Activated CD4-positive, CD25-positive, alpha-beta regulatory T cell treated with anti-CD3 and anti-CD28 coated beads, Interleukin-2, amount 50 U/mL, for 16 hours (primary cell): ENCODE results near the gene SEPTIN10.
"Not testable (repeated sequence)": the region's sequence is repeated elsewhere in the genome, so short reads cannot be mapped to it uniquely, and the experiment has no call there.

Experiments used
- DNase-seq: peaks from one replicate; pipeline ENCODE4 v3.0.0-alpha.2; 2020; ENCODE audit warnings: low read depth, low spot score

Gene SEPTIN10

DNA sequence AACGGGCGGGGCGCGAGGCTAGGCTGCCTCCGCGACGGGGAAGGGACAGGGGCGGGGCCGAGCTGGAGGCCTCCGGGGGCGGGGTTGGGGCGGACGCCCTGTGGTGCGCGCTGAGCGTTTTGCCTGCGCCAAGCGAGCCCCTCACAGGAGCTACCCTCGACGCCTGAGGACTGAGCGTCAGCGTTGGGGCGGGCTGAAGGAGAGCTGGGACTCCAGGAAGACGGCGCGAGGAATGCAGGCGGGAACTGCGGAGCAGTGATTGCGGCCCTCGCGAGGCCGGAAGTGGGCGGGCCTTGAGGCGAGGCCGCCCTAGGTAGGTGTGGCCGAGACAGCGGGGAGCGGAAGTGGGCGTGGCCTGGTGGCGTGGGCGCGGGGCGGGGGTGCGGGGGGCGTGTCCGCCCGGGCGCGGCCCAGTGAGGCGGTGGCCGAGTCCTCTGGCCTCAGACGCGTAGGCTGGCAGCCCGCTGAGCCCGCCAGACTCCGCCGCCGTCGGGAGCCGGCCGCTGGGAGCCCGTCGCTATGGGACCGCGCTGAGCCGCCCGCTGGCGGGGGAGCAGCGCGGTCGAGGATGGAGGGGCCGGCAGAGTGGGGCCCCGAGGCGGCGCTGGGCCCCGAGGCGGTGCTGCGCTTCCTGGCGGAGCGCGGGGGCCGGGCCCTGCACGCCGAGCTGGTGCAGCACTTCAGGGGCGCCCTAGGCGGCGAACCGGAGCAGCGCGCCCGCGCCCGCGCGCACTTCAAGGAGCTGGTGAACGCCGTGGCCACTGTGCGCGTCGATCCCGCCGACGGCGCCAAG lies at the start of gene SEPTIN10, which contains the start of gene SOWAHC:
TSS of gene SEPTIN10 (minus strand) at position 45 of the 793 bp plus-strand sequence. CDS start 139 bp downstream, outside the sequence.
TSS of gene SOWAHC (plus strand) at position 443 of the 793 bp plus-strand sequence. CDS start at position 569, 126 bp downstream.
- peak; percentile 72 for DNase-seq

GRCh38 chr2:109662889-109663288 lies 49.1 kb upstream of the SEPTIN10 start:
- no peak for DNase-seq

DNA sequence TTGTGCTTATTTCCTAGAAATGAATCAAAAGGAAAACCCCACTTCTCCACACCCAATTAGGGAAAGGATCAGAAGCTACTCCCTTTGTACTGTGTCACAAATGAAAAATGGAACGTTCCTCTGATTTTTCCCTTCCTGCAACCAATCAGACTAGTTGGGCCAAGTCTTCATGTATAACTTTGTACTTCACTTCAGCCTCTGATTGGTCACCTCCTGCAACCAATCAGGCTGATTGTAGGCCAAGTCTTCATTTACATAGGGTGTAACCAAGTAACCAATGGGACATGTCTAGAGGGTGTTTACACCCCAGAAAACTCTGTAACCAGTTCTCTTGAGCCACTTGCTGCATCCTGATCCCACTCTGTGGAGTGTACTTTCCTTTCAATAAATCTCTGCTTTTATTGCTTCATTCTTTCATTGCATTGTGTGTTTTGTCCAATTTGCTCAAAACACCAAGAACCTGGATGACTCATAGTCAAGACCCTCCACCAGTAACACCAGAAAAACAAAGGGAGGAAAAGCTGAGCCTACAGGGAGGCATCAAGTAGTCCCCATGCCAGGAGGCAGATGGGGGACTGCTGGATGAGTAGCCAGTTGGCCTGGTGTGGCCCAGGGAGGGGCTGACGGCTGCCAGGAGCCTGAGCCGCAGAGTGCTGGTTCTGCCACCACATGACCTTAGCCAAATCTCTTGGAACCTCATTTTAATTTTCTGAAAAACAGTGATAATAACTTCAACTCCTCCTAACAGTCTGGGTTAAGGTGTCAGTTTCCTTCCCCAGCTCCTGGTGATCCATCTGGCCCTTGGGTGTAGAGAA lies 46.5 kb upstream of the SEPTIN10 start:
- DNase-seq = no peak

GRCh38 chr2:109659396-109660045 lies 45.8 kb upstream of the SEPTIN10 start:
- DNase-seq = no peak

- DNase-seq = no peak
Observed at GRCh38 chr2:109655287-109655686, 41.5 kb upstream of the SEPTIN10 start.

DNA sequence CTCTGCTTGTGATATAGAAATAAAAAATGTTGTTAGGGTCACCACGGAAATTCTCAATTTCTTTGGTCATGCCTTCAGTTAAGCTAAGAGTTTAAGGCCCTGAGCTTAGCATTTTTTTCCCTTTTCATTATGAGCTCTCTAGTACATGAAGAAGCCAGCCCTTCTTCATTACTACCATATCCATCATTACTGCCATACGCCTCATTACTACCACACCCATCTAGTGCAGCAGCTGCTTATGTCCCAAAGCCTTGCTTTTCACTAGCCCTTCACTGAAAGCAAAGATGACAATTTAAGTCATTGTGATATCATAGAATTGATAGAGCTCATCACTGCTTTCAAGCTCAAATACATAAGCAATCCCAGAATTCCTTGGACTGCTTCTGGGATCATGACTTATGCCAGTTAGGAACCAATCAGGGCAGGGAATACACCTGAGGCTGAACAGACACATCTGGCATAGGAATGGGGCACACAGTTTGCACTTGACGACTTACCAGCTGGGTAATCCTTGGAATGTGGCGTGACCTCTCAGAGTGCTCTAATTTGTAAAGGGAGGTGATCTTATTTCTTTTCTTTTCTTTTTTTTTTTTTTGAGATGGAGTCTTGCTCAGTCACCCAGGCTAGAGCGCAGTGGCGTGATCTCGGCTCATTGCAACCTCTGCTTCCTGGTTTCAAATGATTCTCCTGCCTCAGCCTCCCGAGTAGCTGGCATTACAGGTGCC lies 40.7 kb upstream of the SEPTIN10 start:
- DNase-seq = no peak

DNA sequence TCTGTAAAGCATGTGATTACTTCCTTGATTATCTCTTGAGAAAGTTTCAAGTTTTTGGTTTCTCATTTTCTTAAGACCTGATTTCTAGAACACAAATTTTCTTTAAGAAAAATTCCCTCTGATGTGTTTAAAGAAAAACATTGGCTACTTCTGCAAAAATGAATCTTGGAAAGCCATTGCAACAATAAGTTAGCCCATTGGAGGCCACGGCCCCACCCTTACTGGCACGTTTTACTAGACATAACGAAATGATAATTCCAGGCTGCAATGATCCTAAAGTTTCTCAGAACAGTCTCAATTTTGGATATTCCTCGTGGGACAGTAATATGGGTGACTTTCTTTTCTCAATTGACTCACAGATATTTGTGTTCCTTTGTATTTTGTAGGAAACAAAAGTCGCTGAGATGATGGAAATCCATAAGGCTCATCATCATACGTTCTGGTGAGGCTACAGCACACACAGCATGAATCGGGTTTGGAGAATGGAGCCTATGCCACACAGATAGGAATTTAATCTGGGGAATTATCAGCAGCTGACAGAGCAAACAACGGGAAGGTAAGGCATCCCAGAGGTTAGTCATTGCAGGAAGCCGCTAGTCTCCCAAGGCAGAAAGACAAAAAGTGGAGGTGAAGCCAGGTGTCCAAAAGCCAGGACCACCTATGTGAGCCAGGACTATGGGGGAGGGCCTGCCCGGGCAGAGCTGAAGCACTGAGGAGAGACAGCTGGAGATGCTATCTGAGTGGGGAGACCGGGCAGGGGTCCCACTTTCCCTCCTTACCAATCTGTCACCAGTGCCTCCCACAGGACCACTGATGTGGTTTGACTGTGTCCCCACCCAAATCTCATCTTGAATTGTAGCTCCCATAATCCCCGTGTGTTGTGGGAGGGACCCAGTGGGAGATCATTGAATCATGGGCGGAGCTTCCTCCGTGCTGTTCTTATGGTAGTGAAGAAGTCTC lies 36.2 kb upstream of the SEPTIN10 start:
- no peak for DNase-seq

DNA sequence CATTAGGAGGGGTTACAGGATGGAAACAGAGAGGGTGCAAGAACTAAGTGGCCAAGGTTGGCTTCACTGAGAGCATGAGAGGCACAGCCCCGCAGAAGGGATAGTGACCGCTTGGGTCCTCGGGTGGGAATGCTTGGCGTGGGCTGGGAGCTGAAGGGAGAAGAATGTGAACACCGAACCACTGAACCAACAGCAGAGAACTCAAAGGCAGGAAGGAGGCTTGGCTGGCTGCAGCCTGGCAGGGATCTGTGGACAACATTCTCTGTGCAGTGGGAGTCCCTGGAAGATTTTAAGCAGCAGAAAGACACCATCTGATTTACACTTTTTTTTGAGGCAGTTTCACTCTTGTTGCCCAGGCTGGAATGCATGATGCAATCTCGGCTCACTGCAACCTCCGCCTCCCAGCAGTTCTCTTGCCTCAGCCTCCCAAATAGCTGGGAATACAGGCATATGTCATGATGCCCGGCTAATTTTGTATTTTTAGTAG lies 34.3 kb upstream of the SEPTIN10 start:
- DNase-seq = no peak

DNA sequence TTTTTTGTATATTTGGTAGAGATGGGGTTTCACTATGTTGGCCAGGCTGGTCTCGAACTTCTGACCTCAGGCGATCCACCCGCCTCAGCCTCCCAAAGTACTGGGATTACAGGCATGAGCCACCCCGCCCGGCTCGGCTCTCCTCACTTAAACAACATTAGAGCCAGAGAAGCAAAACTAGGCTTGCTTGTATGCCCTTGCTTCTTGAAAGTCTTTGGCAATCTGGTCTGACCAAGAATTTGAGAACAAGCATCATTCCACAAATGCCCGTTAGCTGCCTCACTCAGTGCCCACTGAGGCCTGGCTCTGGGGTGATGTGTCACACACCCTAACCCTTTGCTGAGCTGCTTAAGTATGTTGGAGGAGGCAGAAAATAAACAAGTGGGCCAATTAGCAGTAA lies 33.9 kb upstream of the SEPTIN10 start:
- DNase-seq = no peak

DNA sequence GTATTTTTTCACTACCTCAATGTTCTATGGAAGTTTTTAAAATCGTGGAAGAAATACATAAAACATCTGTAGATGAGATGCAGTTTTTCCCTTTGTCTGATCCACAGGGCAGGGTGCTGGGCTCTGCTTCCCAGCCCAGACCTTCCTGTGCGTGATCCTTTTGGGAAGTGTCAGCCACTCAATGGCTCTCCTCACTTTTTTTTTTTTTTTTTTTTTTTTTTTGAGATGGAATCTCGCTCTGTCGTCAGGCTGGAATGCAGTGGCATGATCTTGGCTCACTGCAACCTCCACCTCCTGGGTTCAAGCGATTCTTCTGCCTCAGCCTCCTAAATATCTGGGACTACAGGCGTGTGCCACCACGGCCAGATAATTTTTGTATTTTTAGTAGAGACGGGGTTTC lies 33.2 kb upstream of the SEPTIN10 start:
- no peak for DNase-seq

DNA sequence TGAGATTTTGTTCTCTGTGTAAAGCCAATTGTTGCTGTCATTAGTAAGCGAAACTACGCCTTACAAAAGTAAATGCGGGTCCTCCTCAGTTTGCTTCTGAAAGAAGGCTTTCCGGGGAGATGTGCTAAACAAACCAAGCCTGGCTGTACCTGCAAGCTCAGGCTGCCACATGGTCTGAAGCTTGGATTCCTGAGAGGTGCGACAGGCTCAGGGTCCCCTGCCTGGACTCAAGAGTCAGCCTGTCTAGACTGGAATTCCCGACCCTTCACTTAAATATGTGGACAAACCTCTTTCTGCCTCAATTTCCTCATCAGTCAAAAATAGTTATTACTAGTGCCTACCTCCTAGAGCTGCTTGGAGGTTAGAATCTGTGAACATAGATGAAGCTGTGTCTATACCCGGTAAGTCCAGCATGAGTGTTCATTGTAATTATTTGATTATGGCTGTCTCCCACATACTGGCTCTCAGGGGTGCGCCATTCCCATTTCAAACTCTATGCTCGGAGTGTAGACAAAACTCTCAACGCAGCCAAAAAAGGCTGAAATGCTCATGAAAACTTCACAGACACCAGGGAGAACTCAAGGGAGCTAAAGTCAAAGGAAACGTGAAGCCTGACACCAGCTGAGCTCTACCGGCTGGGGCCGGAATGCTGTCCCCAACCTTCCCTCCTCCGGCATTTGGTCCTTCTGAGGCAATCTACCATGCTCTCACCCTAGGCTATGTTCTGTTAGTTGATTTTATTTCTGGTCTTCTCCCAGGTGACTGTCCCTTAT lies 31.8 kb upstream of the SEPTIN10 start:
- DNase-seq = no peak

DNA sequence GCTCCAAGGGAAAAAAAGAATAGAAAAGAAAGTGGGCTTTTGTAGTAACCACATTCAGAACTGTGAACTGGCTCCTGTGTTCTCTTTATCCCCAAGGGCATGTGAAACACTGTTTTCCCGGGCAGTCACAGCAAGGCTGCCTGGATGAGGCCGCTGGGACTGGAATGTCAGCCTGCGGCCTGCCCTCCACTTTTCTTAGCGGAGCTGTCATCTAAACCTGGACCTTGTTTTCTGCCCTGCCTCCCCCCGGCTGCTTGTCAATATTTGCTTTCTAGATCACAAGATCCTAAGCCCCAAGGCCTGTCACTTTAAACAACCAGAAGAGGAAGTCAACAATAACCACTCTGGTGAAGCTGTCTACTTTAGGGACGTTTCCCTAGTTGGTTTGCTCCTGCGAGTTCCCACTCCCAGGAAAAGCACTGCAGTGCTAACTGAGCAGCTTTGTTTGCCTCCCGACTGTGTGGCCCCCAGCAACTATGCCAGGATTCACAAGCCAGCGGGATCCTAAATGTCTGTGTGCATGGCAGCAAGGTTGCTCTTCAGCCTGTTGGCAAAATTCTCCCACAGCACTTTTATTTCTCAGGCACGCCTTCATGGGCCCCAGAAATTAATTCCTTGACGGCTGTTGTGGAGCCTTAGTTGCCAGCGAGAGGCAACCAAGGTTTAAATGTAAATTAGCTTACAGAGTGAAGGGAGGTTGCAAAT lies 31.0 kb upstream of the SEPTIN10 start:
- DNase-seq = no peak

DNA sequence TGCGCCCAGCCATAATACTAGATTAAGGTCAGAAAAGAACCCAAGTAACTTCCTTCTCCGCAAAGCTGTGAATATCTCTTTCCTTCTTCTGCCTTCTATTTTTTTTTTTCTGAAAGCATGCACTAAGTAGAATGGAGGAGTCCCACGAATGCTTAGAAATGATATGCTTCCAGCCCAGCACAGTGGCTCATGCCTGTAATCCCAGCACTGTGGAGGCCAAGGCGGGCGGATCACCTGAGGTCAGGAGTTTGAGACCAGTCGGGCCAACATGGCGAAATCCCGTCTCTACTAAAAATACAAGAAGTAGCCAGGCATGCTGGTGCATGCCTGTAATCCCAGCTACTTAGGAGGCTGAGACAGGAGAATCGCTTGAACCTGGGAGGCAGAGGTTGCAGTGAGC lies 26.2 kb upstream of the SEPTIN10 start:
- DNase-seq = not testable (repeated sequence)

- no peak for DNase-seq
Observed at GRCh38 chr2:109638795-109639194, 25.0 kb upstream of the SEPTIN10 start.

DNA sequence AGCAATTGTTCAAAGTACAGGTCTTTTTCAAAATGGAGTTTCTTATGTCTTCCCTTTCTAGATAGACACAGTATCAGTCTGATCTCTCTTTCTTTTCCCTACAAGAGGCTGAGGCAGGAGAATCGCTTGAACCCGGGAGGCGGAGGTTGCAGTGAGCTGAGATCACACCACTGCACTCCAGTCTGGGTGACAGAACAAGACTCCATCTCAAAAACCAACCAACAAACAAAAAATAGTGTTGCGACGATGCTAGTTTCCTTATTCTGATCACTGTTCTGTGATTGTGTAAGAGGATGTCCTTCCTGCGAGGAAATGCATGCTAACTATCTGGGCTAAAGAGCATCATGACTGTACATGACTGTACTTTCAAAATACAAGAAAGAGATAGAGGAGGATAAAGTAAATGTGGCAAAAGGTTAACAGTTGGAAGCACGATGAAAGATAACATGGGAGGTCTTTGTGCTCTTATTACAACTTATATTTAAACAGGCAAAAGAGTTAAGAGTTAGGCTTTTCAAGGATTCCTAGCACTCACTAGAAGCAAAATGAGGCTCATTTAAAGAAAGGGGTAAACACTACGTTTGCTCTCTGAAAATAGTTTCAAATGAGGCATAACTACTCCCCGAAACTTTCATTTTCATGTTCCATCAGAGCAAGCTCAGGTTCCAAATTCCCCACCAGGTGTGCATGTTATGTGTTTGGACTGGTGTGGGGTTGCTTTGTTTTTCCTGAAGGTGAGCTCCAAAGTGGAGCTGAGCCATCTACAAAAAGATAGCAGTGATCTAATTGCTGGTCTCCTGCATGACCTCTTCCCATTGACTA lies 24.2 kb upstream of the SEPTIN10 start:
- DNase-seq = no peak

DNA sequence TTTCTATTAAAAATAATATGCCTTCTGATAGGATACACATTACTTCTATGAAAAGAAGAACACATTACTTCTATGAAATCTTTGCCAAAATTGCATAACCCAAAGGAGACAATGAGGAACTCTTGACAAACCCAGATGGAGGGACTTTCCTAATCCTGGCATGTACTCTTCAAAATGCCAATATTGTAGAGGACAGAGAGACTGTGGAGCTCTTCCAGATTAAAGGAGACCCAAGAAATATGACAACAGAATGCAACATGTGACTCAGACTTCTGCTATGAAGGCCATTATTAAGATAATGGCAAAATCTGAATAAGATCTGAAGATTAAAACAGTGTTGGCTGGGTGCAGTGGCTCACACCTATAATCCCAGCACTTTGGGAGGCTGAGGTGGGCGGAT lies 22.6 kb upstream of the SEPTIN10 start:
- DNase-seq = no peak

DNA sequence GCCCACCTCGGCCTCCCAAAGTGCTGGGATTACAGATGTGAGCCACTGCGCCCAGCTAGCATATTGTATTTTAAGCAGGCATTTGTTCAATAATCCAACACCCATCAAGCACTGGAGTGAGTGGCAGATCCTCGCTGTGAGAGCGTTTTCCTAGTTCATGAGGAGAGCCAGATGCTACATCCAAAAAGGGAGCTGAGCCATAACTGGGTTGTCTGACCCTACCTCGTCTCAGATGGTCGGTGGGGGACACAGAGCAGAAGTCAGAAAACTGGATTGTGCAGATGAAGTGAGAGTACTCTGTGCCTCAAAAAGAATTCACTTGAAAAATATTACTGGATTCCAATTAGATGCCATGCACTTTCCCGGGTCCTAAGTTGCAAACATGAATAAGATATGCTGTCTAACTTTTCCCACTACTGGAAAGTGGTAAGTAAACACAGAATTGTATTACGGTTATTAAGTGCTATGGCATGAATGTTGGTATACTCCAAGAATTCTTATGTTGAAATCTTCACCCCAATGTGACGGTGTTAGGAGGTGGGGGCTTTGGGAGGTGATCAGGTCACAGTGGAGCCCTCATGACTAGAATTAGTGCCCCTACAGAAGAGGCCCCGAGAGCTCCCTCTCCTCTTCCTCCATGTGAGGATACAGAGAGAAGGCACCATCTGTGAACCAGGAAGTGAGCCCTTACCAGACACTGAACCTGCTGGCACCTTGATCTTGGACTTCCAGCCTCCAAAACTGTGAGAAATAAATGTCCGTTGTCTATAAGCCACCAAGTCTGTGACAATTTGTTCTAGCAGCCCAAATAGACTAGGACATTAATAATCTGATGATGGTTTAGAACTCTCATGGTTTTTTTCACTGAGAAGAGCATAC lies 21.9 kb upstream of the SEPTIN10 start:
- DNase-seq = no peak
